ENCODE results near the gene THAP8. TPM values are rescaled to one million over a fixed set of nuclear protein-coding genes. Genes with fewer than 3 reads are reported as not detected.

Gene THAP8
- total and polyA plus RNA-seq, 2 of the 8 experiments (the other 6 are each of a cell fraction or from before 2014, with no cell fraction given) = 6.0 to 11.1 TPM

DNA sequence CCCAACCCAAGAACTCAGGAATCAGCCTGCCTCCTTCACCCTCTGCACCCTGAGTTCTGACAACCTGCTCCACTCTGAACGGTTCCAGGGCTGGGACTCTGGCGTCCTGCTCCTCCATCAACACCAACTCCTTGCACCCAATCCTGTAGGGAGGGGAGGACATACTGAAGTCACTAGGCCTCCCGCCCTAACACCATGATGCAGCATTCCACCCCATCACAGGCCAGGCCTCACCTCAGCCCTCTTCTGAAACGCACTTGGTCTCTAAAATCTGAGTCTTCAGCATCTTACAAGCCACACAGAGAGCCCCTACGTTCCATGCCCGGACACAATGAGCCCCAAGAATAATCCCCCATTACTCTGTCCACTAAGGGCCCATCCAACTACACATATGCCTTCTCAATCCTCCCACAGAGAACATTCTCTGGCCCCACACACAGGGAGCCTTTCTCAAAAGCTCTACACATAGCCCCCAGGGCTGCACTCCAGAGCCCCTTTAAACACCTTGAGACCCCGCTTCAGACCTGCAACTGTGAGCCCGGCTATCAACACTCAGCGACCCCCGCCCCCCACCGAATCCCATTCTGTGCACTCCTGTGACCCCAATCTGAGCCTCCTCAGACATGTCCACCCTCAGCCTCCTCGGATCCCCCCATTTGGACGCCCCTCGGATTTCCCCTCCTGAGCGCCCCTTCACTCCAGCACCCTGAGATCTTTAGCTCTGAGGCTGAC, 40.6 kb downstream of the THAP8 start:
- Histone ChIP-seq H3K23ac (ENCODE audit: insufficient read length) (no peak overlapping the region), H3K18ac (ENCODE audit: extremely low read depth, low read length) (peak overlapping the region; percentile 78), H4K5ac (ENCODE audit: insufficient read length, low read depth, low read length) (no peak overlapping the region), H4K20me1 (replicated peaks in 1 of 2; ENCODE audit: control insufficient read depth in 1 of 2, insufficient read depth in 2 of 2, low read length in 2 of 2) (peaks cover 0 to 2% of the 10 kb centered on the region in 2 experiments), H3K4me3 (ENCODE audit: extremely low read depth in 1 of 4, insufficient read depth in 2 of 4, low read depth in 3 of 4, low read length in 4 of 4) (peak overlapping the region; percentile 70 to 94 (median 88)), H2AK5ac (ENCODE audit: low read depth, low read length) (0 out of 2 replicates have a peak overlapping the region, but pooled peaks have one; percentile 88), H3K9me3 (ENCODE audit: insufficient read depth in 2 of 2, low read depth in 1 of 2, low read length in 1 of 2) (no peaks in the 10 kb centered on the region), H2BK5ac (ENCODE audit: low read depth, low read length) (peak overlapping the region; percentile 52; the same call in 1 of the 2 replicates), H3K4me1 (replicated peaks in 1 of 4; ENCODE audit: control insufficient read depth in 3 of 4, insufficient read depth in 4 of 4, low read length in 3 of 4) (peaks cover 0 to 10% (median 5%) of the 10 kb centered on the region in 4 experiments; a peak in 5 of 7 replicates), H2BK120ac (replicated peaks; ENCODE audit: low read depth, low read length) (no peak overlapping the region), H2BK20ac (ENCODE audit: low read length) (no peak overlapping the region), H3K9ac (replicated peaks in 1 of 4; ENCODE audit: extremely low read depth in 1 of 4, low read depth in 3 of 4, low read length in 3 of 4) (peak overlapping the region; percentile 9 to 80 (median 46)), H3K14ac (ENCODE audit: insufficient read length) (no peak overlapping the region), H3K4ac (replicated peaks; ENCODE audit: insufficient read length, low read depth, low read length) (no peak overlapping the region), H4K91ac (replicated peaks; ENCODE audit: insufficient read length, low read length) (peak overlapping the region; percentile 5), H4K8ac (ENCODE audit: extremely low read depth, insufficient read depth, low read length) (no peak overlapping the region), H2BK15ac (ENCODE audit: low read length) (peak overlapping the region; percentile 49; the same call in 1 of the 2 replicates), H3K27me3 (replicated peaks in 1 of 4; ENCODE audit: control insufficient read depth in 3 of 4, extremely low read depth in 1 of 4, insufficient read depth in 3 of 4, low read length in 3 of 4) (no peaks in the 10 kb centered on the region), H3K79me2 (ENCODE audit: control insufficient read depth in 1 of 2, insufficient read depth in 2 of 2, low read length in 2 of 2) (peaks cover 0 to 7% of the 10 kb centered on the region in 2 experiments; a peak in 1 of 4 replicates), H3K4me2 (ENCODE audit: insufficient read depth in 1 of 2, low read depth in 2 of 2, low read length in 2 of 2) (peak overlapping the region; percentile 68 to 73), H2AFZ (ENCODE audit: low read length) (peak overlapping the region; percentile 28; the same call in 1 of the 2 replicates), H3K27ac (ENCODE audit: low read depth, low read length) (no peak overlapping the region), H3K23me2 (ENCODE audit: low read depth, low read length) (peaks cover 14% of the 10 kb centered on the region), H3K79me1 (ENCODE audit: low read depth, low read length) (no peaks in the 10 kb centered on the region), H3K56ac (replicated peaks; ENCODE audit: insufficient read length, low read depth, low read length) (peak overlapping the region; percentile 85), H3K36me3 (ENCODE audit: control insufficient read depth in 2 of 4, insufficient read depth in 4 of 4, low read length in 3 of 4) (peaks cover 0 to 10% (median 0%) of the 10 kb centered on the region in 4 experiments; a peak in 4 of 8 replicates), H2BK12ac (ENCODE audit: low read depth, low read length) (peak overlapping the region; percentile 60; the same call in 1 of the 2 replicates)
- FAIRE-seq (no peak), DNase-seq (ENCODE audit: low read depth in 1 of 2, low spot score in 2 of 2) (no peak)
- POLR2A ChIA-PET (ENCODE audit: partially characterized antibody) = interaction anchor here (0.8 to 1.7 kb wide), 9 partner anchors 10 to 268 kb away, joined by 3 to 7 read pairs (median 4); partner anchors contain the start of genes PSENEN, THAP8, U2AF1L4 and WDR62
- WGBS, 2 experiments (ENCODE audit: extremely low coverage in 1 of 2, insufficient coverage in 1 of 2, insufficient read length in 1 of 2, insufficient replicate concordance in 2 of 2, low coverage in 1 of 2, low lambda C conversion rate in 2 of 2, missing lambda C conversion rate in 1 of 2) = 41% methylated on average over 12 of the region's 15 CpGs; no CpG with 5 or more reads in 1 of the 2 experiments
- CTCF ChIA-PET (ENCODE audit: partially characterized antibody) = interaction anchor here (0.6 to 1.0 kb wide), 5 partner anchors 8 to 64 kb away, joined by 3 to 6 read pairs (median 3); no protein-coding TSS in a partner anchor
- TF ChIP-seq POU5F1 (IDR thresholded peaks at IDR 0.05; ENCODE audit: low read depth, low read length) (no peak), TEAD4 (IDR thresholded peaks at IDR 0.05; ENCODE audit: low read depth, low read length) (no peak), BRCA1 (IDR thresholded peaks at IDR 0.05; ENCODE audit: low read depth, low read length) (no peak), PHF8 (conservative IDR thresholded peaks at IDR 0.05; ENCODE audit: low read depth, low read length) (no peak; the same call in 1 of the 2 replicates), RXRA (IDR thresholded peaks at IDR 0.05; ENCODE audit: insufficient read depth, low read depth, low read length) (no peak), CHD1 (IDR thresholded peaks at IDR 0.05; ENCODE audit: low read depth, low read length) (no peak), NANOG (IDR thresholded peaks at IDR 0.05; ENCODE audit: insufficient read depth, low read depth, low read length, poor library complexity, severe bottlenecking) (no peak)

Data from H1 (cell line).